GM21390 (cell line): ENCODE measurements around the gene SLC16A6.
A peak's percentile ranks its signal among the peaks of the same experiment; 100 is the strongest.
"Not testable (repeated sequence)": the region's sequence is repeated elsewhere in the genome, so short reads cannot be mapped to it uniquely, and the experiment has no call there.

ENCODE experiments used
- ATAC-seq: cut with Tn5 transposase; IDR thresholded peaks from one replicate; pipeline ENCODE4 v1.9.1; 2021; ENCODE audit not compliant: unreplicated experiment

The SLC16A6 gene

GRCh38 chr17:68290955-68291835 lies at the start of gene SLC16A6, which contains the start of gene ARSG:
TSS of gene SLC16A6 (minus strand) at chr17:68291127. CDS start at chr17:68278320, 12,807 bp downstream.
TSS of gene ARSG (plus strand) at chr17:68291495. CDS start at chr17:68307494, 15,999 bp downstream.
- ATAC-seq: peak; percentile 50

GRCh38 chr17:68334393-68334792 lies 43.5 kb upstream of the SLC16A6 start:
- ATAC-seq: no peak

GRCh38 chr17:68331932-68332331 lies 41.0 kb upstream of the SLC16A6 start:
- not testable (repeated sequence) for ATAC-seq

GRCh38 chr17:68329331-68329730 lies 38.4 kb upstream of the SLC16A6 start:
- no peak for ATAC-seq

GRCh38 chr17:68328676-68329075 lies 37.7 kb upstream of the SLC16A6 start:
- ATAC-seq: no peak

- ATAC-seq: no peak
These were observed 37.1 kb upstream of the SLC16A6 start for GRCh38 chr17:68327823-68328557.

- ATAC-seq: no peak
These were observed 35.8 kb upstream of the SLC16A6 start for GRCh38 chr17:68326681-68327080.

- ATAC-seq: no peak
These were observed 35.0 kb upstream of the SLC16A6 start for GRCh38 chr17:68325961-68326360.

GRCh38 chr17:68324654-68325336 lies 33.9 kb upstream of the SLC16A6 start:
- ATAC-seq: no peak

- no peak for ATAC-seq
These were observed 33.2 kb upstream of the SLC16A6 start for GRCh38 chr17:68324114-68324513.

GRCh38 chr17:68322630-68323029 lies 31.7 kb upstream of the SLC16A6 start:
- ATAC-seq: no peak

- ATAC-seq: no peak
These were observed 30.6 kb upstream of the SLC16A6 start for GRCh38 chr17:68321556-68321954.

GRCh38 chr17:68320943-68321555 lies 30.1 kb upstream of the SLC16A6 start:
- ATAC-seq: no peak

- ATAC-seq: no peak
These were observed 29.5 kb upstream of the SLC16A6 start for GRCh38 chr17:68320311-68320865.

GRCh38 chr17:68319410-68320162 lies 28.7 kb upstream of the SLC16A6 start:
- no peak for ATAC-seq

- no peak for ATAC-seq
These were observed 27.4 kb upstream of the SLC16A6 start for GRCh38 chr17:68318103-68318991.

GRCh38 chr17:68317458-68317857 lies 26.5 kb upstream of the SLC16A6 start:
- no peak for ATAC-seq

GRCh38 chr17:68315930-68316329 lies 25.0 kb upstream of the SLC16A6 start:
- no peak for ATAC-seq
